Erythroblast (primary cell): ENCODE results near the gene TUBB3.

Experiments used
- GATA1 ChIP-seq: IDR thresholded peaks from 2 replicates; pipeline ENCODE4 v1.6.1; 2011; ENCODE audit warnings: low read depth, mild to moderate bottlenecking, control low read depth, low read length, moderate library complexity
- POLR2A ChIP-seq: IDR thresholded peaks from 2 replicates; pipeline ENCODE4 v1.6.1; 2011; ENCODE audit warnings: mild to moderate bottlenecking, low read length

DNA sequence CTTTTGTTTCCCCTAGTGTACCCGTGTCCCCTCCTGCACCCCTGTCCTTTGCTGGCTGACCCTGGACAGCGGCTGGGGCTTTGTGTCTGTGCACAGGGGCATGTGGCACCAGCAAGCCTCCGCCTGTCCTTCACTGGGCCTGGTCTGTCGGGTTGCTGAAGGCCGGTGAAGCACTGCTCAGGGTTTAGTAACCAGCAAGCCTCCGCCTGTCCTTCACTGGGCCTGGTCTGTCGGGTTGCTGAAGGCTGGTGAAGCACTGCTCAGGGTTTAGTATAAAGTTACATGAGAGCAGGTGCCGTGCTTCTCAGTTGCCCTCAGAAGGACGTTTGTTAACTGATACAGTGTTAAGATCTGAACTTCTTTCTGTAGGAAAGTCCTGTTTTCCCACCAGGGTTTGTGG lies 59.2 kb downstream of the TUBB3 start:
- TF ChIP-seq POLR2A = no peak
- no peak for TF ChIP-seq GATA1
